ENCODE measurements around the gene CPM.
"Not testable (repeated sequence)": the region's sequence is repeated elsewhere in the genome, so short reads cannot be mapped to it uniquely, and the experiment has no call there.

The CPM gene

DNA sequence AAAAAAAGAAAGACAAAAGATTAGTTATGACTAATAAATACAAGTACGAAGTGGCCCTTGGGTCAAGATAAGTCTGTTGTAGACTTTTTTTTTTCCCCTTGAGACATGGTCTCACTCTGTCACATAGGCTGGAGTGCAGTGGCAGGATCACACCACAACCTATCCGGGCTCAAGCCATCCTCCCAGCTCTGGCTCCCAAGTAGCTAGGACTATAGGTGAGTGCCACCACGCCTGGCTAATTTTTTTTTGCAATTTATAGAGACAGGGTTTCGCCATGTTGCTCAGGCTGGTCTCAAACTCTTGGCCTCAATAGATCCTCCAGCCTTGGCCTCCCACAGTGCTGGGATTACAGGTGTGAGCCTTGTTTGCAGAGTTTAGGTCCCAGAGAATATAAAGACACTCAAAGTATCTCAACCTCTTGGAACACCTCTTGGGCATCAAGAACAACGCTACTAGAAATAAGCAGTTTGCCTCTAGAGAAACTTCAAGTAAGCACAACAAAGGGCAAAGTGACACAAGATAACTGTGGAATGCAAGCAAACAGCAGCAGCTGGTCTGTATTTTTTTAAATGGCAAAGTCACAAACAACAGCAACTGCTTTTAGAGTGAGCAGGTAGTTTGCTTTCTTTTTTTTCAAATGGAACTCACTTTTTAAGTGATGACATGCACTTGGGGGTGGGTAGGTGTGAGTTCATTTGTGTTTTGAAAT, 128.9 kb downstream of the CPM start:
- DNase-seq: no peak

DNA sequence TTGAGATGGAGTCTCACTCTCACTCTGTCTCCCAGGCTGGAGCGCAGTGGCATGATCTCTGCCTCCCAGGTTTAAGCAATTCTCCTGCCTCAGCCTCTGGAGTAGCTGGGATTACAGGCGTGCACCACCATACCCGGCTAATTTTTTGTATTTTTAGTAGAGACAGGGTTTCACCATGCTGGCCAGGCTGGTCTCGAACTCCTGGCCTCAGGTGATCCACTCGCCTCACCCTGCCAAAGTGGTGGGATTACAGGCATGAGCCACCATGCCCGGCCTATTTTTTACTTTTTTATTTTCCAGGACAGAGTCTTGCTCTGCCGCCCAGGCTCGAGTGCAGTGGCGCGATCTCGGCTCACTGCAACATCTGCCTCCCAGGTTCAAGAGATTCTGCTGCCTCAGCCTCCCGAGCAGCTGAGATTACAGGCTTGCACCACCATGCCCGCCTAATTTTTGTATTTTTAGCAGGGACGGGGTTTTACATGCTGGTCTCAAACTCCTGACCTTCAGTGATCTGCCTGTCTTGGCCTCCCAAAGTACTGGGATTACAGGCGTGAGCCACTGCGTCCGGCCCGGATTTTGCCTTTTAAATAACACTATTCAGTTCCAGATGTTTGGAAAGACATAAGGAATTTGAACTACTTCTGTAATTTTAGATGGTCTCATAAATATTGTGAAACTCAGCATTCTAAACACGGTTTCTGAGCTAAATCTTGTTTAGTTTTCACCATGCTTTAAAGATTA, 129.9 kb downstream of the CPM start:
- DNase-seq: not testable (repeated sequence)

GRCh38 chr12:68802372-68802745, 130.6 kb downstream of the CPM start:
- not testable (repeated sequence) for DNase-seq

Measured in SHP77 treated with DMSO at 0.1 percent for 48 hours (cell line).